IMR-90 (cell line): ENCODE measurements around the gene TTC23L.

Experiments
- BHLHE40 ChIP-seq: fragments of 150-350 bp; IDR thresholded peaks from 2 replicates; pipeline ENCODE4 v1.6.1; 2016; ENCODE audit warnings: mild to moderate bottlenecking, low read depth, low read length
- CEBPB ChIP-seq: IDR thresholded peaks from 2 replicates; pipeline ENCODE4 v1.6.1; 2012; ENCODE audit warnings: low read depth, low read length, improper control_type of control experiment
- CHD1 ChIP-seq: IDR thresholded peaks from 2 replicates; pipeline ENCODE4 v1.6.1; 2012; ENCODE audit warnings: low read depth, low read length, improper control_type of control experiment
- CTCF ChIP-seq: conservative IDR thresholded peaks from 2 replicates; pipeline ENCODE4 v1.5.1; 2012; ENCODE audit warnings: mild to moderate bottlenecking, low read depth, low read length, improper control_type of control experiment
- MAZ ChIP-seq: IDR thresholded peaks from 2 replicates; pipeline ENCODE4 v1.6.1; 2012; ENCODE audit warnings: low read depth, mild to moderate bottlenecking, low read length, improper control_type of control experiment, moderate library complexity, borderline replicate concordance
- MXI1 ChIP-seq: IDR thresholded peaks from 2 replicates; pipeline ENCODE4 v1.6.1; 2012; ENCODE audit warnings: low read depth, mild to moderate bottlenecking, low read length, moderate library complexity, borderline replicate concordance
- POLR2A ChIP-seq: IDR thresholded peaks from 2 replicates; pipeline ENCODE4 v1.6.1; 2012; ENCODE audit warnings: mild to moderate bottlenecking, low read depth, low read length
- RCOR1 ChIP-seq: IDR thresholded peaks from 2 replicates; pipeline ENCODE4 v1.6.1; 2012; ENCODE audit warnings: mild to moderate bottlenecking, low read length, improper control_type of control experiment; ENCODE audit not compliant: insufficient replicate concordance
- RFX5 ChIP-seq: IDR thresholded peaks from 2 replicates; pipeline ENCODE4 v1.8.0; 2012; ENCODE audit warnings: low read depth, mild to moderate bottlenecking, low read length, moderate library complexity
- SMC3 ChIP-seq: fragments of 150-350 bp; IDR thresholded peaks from 2 replicates; pipeline ENCODE4 v1.6.1; 2016; ENCODE audit warnings: low read depth, mild to moderate bottlenecking, antibody characterized with exemption, low read length, moderate library complexity

GRCh38 chr5:34857161-34857560 is 18.2 kb downstream of the TTC23L start:
- TF ChIP-seq CTCF (no peak), SMC3 (no peak), POLR2A (no peak), RCOR1 (no peak), MXI1 (no peak), MAZ (no peak), BHLHE40 (no peak), RFX5 (no peak), CEBPB (no peak), CHD1 (no peak)
